SK-N-DZ (cell line): ENCODE data around the gene GOLGA3.
"Not testable (repeated sequence)": the region's sequence is repeated elsewhere in the genome, so short reads cannot be mapped to it uniquely, and the experiment has no call there.

Experiments used
- DNase-seq: peaks from one replicate; pipeline ENCODE4 v3.0.0-alpha.2; 2015; ENCODE audit warnings: low spot score

The GOLGA3 gene

DNA sequence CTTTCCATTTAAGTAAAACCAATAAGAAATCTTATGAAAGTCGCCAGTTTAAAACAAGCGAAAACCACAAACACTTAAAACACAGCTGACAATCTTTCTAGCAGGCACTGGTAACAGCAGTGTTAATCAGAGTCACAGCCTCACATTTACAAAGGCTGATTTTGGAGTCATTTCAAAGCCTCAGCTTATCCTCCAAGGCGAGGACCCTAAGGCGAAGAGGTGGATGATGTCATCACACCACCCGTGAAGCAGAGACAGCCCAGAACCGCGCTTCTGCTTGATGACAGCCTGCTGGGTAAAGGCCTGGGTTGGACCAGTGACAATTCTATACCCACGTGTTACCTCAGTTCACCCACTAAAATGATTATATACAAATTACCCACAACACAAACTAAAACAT, 10.1 kb downstream of the GOLGA3 start:
- no peak for DNase-seq

DNA sequence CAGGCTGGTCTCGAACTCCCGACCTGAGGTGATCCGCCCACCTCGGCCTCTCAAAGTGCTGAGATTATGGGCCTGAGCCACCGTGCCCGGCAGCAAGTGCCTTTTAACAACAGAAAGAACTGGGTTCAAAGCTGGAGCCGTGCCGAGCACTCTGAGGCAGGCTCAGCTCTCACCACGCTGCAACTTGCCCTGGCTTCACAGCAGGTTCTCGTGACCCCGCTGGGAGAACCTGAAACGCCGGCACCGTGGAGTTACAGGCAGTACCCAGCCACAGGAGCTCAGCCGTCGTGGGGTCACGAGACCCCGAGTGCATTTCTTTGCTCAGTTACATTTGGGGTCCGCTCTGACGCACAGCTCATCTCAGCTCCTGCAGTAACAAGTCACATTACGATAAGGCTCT, 14.4 kb downstream of the GOLGA3 start:
- no peak for DNase-seq

- no peak for DNase-seq
Measured at GRCh38 chr12:132813443-132813842, 15.2 kb downstream of the GOLGA3 start.

DNA sequence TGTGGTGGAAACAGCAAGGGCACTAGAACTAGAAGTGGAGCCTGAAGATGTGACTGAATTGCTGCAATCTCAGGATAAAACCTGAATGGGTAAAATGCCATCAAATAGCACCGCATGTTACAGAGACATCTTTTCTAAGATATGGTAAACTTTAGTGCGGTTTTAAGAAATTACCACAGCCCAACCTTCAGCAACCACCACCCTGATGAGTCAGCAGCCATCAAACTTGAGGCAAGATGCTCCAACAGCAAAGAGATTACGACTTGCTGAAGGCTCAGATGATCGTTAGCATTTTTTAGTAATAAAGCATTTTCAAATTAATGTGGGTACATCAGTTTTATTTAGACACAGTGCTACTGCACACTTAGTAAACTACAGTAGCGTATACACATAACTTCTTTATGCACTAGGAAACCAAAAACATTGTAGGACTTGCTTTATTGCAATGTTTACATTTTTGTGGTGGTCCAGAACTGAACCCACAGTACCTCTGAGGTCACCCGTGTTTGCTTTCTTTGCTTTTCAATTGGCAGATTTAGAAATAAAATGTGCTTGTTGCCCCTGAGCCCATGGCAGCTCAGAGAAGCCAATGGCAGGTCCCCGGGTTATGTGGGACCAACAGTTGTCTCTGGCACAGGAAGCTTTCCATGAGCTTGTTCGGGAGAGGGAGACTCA, 15.9 kb downstream of the GOLGA3 start:
- no peak for DNase-seq

DNA sequence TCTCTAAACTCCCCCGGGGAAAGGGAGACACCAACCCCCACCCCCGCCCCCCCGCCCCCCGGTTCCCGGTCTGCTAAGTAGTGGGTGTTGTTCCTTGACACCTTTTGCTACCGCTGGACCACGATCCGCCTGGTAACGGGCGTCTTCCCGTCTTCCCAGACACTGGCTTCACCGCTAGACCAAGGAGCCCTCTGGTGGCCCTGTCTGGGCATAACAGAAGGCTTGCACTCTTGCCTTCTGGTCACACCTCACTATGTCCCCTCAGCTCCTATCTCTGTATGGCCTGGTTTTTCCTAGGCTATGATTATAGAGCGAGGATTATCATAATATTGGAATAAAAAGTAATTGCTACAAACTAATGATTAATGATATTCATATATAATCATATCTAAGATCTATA, 19.3 kb downstream of the GOLGA3 start:
- peak; percentile 41 for DNase-seq

- no peak for DNase-seq
Measured at GRCh38 chr12:132807295-132808092, 21.2 kb downstream of the GOLGA3 start.

DNA sequence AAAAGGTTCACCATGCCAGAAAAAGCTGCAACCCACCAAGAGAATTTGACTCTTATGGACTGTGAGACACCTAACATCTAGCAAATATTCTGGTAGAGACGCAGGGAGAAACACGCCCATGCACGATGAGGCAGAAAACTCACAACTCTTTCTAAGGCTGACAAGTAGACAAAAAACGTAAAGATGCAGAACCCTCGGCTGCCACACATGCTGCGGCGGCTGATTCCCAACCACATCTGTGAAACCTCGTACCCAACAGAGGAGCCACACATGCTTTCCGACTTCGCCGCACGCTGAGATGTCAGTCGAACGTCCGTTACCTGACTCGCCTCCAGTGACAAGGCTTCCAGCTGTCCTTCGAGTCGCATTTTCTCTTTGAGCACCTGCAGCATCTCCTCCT, 21.8 kb downstream of the GOLGA3 start:
- DNase-seq, result no peak

- no peak for DNase-seq
Measured at GRCh38 chr12:132804426-132804861, 24.2 kb downstream of the GOLGA3 start.

DNA sequence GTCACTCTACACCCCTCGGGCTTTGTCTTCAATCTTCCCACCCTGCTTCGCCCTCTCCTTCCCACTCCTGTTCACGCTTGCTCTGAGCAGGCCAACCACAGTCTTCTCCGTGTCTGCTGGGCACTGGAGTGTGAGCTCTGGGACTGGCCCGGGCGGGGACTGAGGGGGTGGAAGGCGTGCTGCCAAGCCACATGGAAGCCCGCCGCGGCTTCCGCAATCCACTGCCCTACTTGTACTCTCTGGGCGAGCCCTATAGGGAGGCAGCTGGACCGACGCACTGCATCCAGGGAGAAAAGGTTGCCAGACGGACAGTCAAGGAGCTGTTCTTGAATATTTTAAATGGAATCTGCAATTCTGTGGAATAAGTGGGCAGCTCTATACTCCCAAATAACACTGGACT, 24.8 kb downstream of the GOLGA3 start:
- DNase-seq, result no peak

DNA sequence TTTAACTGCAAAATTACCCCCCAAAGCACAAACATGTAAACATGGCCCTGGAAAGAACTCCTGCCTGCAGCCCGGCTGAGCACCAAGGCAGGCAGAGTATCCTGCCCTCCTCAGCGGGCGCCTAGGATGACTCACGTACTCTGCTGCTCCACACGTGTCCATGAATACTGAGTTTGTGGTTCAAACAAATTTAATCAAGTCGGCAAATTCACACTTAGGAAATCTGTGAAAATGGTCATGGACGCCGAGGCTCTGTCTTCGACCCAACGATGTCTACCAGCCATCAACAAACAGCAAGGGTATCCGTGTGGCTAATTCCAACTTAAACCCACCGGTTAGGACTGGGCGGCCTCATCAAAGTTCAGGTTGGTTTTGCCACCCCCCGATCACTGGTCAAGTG, 25.5 kb downstream of the GOLGA3 start:
- DNase-seq, result no peak

- DNase-seq, result no peak
Measured at GRCh38 chr12:132801741-132802140, 26.9 kb downstream of the GOLGA3 start.

- DNase-seq, result no peak
Measured at GRCh38 chr12:132798836-132799235, 29.8 kb downstream of the GOLGA3 start.

- DNase-seq, result no peak
Measured at GRCh38 chr12:132797820-132798570, 30.7 kb downstream of the GOLGA3 start.

DNA sequence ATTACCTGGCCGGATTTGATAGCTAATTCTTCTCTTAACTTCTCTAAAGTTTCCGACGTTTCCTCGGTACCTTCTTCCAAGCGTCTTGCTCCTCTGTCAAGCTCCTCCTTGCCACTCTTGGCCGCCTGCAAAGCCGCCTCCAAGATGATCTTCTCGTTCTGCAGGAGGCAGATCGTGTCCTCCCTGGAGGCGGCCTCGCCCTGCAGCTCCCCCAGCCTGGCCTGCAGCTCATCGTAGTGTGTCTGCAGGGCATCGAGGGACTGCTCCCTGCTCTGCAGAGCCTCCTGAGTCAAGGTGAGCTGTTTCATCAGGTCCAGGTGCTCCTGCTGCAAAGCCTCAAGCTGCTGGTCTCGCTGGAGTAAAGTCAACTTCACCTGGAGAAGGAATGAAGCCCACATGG, 32.8 kb downstream of the GOLGA3 start:
- DNase-seq, result no peak

DNA sequence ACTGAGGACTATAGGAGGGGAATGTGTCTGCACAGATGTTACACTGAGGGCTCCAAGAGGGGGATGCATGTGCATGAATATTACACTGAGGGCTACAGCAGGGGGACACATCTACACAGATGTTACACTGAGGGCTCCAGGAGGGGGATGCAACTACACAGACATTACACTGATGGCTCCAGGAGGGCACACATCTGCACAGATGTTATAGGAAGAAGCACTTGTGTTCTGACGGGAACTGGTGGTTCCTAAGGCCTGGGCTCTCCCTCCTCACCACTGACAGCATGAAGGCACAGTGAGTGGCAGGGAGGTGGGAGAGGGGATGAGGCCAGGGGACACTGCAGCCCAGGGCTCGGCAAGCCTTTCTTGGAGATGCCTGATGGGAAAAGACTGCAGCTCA, 36.7 kb downstream of the GOLGA3 start:
- DNase-seq, result not testable (repeated sequence)

- no peak for DNase-seq
Measured at GRCh38 chr12:132789099-132789471, 39.6 kb downstream of the GOLGA3 start.

GRCh38 chr12:132788375-132789098, 40.1 kb downstream of the GOLGA3 start:
- DNase-seq, result no peak

GRCh38 chr12:132787877-132788276, 40.8 kb downstream of the GOLGA3 start:
- no peak for DNase-seq

DNA sequence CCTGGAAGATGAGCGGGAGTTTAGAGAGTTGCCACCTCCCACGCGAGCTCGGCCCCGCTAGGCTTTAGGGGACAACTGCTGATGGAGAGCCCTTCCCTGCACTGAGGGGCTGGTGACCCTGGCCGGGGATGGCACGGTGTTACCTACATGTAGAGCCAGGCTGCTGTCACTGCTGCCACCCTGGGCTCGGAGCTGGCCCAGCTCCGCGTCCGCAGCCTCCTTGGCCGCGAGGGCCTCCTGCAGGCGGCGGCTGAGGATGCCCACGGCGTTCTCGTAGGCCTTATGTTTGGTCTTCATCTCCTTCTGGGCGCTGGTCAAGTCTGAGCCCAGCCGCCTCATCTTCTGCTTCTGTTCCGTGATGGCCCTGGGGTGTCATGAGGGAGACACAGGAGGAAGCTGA, 42.5 kb downstream of the GOLGA3 start:
- DNase-seq, result no peak

DNA sequence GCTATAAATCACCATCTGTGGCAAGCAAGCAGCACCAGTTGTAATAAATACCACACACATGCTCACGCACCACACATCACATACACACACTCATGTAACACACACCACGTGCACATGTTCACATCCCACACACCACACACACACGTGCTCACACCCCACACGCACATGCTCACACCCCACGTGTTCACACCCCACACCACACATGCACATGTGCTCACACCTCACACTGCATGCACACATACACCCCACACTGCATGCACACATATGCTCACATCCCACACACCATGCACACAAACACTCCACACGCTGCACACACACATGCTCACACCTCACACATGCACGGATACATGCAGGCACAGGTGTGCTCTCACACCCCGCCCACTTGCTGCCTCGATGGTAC, 44.1 kb downstream of the GOLGA3 start:
- DNase-seq, result no peak

DNA sequence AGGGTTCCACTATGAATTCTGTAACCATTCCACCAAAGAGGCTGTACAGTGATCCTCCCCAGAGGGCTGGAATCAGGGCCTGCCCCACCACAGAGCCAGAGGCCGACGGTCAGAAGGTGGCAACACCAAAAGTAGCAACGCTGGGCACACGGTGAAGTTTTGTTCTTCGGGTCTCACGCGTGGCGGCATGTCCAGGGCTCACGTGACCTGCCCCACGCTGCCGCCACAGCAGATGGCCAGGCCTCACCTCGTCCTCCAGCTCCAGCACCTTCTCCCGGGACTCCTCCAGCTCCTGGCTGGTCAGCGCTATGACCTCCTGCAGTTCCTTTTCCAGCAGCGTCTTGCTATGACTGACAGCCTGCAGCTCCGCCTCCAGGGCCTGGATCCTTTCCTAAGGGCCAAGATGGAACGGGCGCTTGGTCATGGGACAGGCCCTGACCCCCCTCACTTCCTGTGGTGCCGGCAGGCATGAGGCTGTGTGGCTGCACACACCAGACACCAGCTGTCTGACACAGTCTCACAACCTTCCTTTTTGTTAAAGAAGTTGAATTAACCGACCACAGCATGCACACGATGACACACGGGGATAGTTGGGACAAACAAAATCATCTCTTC, 44.6 kb downstream of the GOLGA3 start:
- DNase-seq, result no peak
